ENCODE measurements around the gene HUS1B. TPM values are rescaled to one million over a fixed set of nuclear protein-coding genes. Genes with fewer than 3 reads are reported as not detected.

HUS1B gene
- total RNA-seq, 1 donor from 2014 or later: 0.70 TPM

DNA sequence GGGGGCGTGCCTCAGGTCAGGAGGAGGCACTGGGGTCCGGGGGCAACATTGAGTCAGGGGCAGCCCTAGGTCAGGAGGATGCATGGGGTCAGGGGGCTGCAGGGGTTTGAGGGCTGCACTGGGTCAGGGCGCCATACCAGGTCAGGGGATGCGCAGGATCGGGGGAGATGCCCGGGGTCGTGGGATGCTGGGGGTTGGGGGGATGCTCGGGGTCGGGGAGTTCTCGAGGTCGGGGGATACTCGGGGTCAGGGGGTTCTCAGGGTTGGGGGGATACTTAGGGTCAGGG, 36.8 kb upstream of the HUS1B start:
- Mint-ChIP-seq H3K4me3 (ENCODE audit: unreplicated experiment) (peak overlapping the region; percentile 98), H3K36me3 (ENCODE audit: low read depth) (no peaks in the 10 kb centered on the region), H3K27me3 (ENCODE audit: low read depth) (no peaks in the 10 kb centered on the region), H3K9me3 (ENCODE audit: low read depth) (no peaks in the 10 kb centered on the region), H3K4me1 (ENCODE audit: low read depth) (peaks cover 30% of the 10 kb centered on the region), H3K27ac (ENCODE audit: unreplicated experiment) (no peak overlapping the region)
- TF ChIP-seq, protein P1, sequence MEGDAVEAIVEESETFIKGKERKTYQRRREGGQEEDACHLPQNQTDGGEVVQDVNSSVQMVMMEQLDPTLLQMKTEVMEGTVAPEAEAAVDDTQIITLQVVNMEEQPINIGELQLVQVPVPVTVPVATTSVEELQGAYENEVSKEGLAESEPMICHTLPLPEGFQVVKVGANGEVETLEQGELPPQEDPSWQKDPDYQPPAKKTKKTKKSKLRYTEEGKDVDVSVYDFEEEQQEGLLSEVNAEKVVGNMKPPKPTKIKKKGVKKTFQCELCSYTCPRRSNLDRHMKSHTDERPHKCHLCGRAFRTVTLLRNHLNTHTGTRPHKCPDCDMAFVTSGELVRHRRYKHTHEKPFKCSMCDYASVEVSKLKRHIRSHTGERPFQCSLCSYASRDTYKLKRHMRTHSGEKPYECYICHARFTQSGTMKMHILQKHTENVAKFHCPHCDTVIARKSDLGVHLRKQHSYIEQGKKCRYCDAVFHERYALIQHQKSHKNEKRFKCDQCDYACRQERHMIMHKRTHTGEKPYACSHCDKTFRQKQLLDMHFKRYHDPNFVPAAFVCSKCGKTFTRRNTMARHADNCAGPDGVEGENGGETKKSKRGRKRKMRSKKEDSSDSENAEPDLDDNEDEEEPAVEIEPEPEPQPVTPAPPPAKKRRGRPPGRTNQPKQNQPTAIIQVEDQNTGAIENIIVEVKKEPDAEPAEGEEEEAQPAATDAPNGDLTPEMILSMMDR (IDR thresholded peaks at IDR 0.05): no peak
- no peak for DNase-seq (ENCODE audit: low spot score)

DNA sequence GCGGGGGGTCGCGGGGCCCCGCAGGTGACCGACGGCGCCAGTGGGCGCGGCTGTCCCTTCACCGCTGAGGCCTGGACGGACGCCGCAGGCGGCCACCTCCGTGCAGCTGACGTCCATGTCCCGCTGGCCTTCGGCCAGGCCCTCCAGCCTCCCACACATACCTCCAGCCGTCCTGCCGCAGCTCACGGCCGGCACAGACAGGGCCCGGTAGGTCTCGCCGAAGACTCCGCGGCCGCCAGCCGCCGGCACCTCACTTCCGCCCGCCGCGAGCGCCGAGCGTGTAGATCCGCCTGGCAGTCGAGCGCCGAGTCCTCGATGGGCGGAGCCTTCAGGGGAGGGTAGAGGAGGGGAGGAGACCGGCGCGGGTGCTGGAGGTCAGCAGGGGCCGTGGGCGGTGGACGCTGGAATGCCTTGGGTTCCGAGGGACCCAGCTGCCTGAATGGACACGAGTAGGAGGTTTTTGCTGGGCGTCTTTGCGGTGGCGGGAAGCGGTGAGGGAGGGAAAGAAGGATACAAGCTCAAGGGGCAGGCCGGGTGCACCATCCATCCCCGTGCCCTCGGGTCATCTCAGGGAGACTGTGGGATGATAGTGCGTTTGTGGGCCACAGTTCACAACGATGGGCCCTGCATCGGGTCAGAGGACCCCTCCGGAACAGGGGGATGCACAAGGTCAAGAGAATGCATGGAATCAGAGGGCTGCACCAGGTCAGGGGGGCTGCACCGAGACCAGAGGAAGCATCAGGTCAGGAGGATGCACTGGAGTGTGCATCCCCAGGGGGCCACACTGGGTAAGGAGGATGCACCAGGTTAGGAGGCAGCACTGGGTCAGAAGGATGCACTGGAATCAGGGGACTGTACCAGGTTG, 36.2 kb upstream of the HUS1B start, which contains the start of gene EXOC2:
Gene EXOC2 (minus strand): TSS at position 282 of the 865 bp plus-strand sequence. CDS start 55,321 bp downstream, outside the sequence.
- DNase-seq (ENCODE audit: low spot score): peak; percentile 97

DNA sequence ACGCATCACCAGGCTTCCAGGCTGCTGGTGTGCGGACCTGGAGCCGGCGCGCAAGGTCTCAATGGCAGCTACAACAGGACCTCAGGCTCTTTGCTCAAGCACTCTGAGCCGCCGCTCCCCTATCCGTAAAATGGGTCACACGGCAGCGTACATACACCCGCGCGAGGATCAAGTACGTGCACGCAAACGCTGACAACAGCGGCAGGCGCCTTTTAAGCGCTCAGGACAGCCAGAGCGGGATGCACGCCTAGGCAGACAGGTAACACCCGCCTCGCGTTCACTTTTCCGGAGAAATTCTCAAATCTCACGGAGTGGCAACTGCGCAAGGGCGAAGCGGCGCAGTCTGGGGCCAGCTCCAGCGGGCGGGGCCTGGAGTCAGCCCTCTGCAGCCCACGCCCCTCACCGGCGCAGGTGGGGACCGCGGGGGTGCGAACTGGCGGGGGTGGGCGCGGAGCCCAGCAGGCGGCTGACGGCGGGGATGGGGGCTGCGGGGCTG, 35.5 kb upstream of the HUS1B start:
- no peak for DNase-seq (ENCODE audit: low spot score)
- peaks cover 30% of the 10 kb centered on the region for H3K4me1 Mint-ChIP-seq (ENCODE audit: low read depth)
- TF ChIP-seq, protein P1 (IDR thresholded peaks at IDR 0.05): no peak
- peak overlapping the region; percentile 90 for H3K27ac Mint-ChIP-seq (ENCODE audit: unreplicated experiment)
- H3K27me3 Mint-ChIP-seq (ENCODE audit: low read depth): no peaks in the 10 kb centered on the region
- no peaks in the 10 kb centered on the region for H3K9me3 Mint-ChIP-seq (ENCODE audit: low read depth)
- no peaks in the 10 kb centered on the region for H3K36me3 Mint-ChIP-seq (ENCODE audit: low read depth)
- peak overlapping the region; percentile 98 for H3K4me3 Mint-ChIP-seq (ENCODE audit: unreplicated experiment)

More for the DNA sequence above, 36.2 kb upstream of the HUS1B start, which contains the start of gene EXOC2:
- H3K27me3 Mint-ChIP-seq (ENCODE audit: low read depth): no peaks in the 10 kb centered on the region
- peak within 1 kb of the TSS; percentile 90 for H3K27ac Mint-ChIP-seq (ENCODE audit: unreplicated experiment)
- peaks cover 30% of the 10 kb centered on the region for H3K4me1 Mint-ChIP-seq (ENCODE audit: low read depth)
- no peaks in the 10 kb centered on the region for H3K9me3 Mint-ChIP-seq (ENCODE audit: low read depth)
- H3K4me3 Mint-ChIP-seq (ENCODE audit: unreplicated experiment): peak within 1 kb of the TSS; percentile 98
- TF ChIP-seq, protein P1 (IDR thresholded peaks at IDR 0.05): no peak
- H3K36me3 Mint-ChIP-seq (ENCODE audit: low read depth): no peaks in the 10 kb centered on the region

DNA sequence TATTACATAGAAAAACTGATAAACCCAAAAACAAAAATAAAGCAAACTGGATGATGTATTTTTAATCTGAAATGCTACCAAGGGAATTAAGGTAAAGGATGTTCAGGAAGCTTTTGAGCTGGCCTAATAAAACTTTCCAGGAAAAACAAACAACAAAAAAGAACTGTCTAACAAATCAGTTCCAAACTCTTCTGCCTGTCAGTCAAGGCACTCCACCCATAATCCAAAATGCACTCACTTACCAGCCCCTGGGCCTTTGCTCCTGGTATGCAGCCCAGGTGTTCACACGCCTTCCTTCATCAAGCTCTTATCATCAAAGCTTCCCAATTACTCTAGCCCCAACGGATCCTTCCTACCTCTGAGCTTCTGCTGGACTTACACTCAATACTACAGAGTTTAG, 32.3 kb upstream of the HUS1B start:
- H3K27me3 Mint-ChIP-seq (ENCODE audit: low read depth): no peaks in the 10 kb centered on the region
- no peaks in the 10 kb centered on the region for H3K36me3 Mint-ChIP-seq (ENCODE audit: low read depth)
- no peak for DNase-seq (ENCODE audit: low spot score)
- H3K27ac Mint-ChIP-seq (ENCODE audit: unreplicated experiment): no peak overlapping the region
- no peaks in the 10 kb centered on the region for H3K9me3 Mint-ChIP-seq (ENCODE audit: low read depth)
- TF ChIP-seq, protein P1 (IDR thresholded peaks at IDR 0.05): no peak
- no peak overlapping the region for H3K4me3 Mint-ChIP-seq (ENCODE audit: unreplicated experiment)
- H3K4me1 Mint-ChIP-seq (ENCODE audit: low read depth): peaks cover 43% of the 10 kb centered on the region

DNA sequence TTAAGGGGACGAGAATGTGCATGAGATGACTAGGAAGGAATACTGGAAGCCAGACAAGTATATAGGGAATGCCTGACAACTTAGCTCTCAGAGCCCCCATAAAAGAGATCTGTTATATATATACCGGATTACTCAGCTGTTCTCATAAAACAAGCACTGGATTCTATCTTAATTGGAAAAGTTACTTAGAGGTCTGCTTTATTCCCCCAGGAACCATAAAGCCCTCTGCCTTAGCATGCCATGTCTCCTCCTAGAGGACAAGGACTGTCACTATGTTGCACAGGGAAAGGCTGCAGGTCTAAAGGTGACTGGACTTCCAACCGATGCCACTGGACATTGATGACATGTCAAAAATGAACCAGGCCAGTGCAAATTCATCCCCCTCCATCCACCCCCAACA, 29.6 kb upstream of the HUS1B start:
- Mint-ChIP-seq H3K4me1 (ENCODE audit: low read depth) (peaks cover 54% of the 10 kb centered on the region), H3K27me3 (ENCODE audit: low read depth) (no peaks in the 10 kb centered on the region), H3K4me3 (ENCODE audit: unreplicated experiment) (no peak overlapping the region), H3K9me3 (ENCODE audit: low read depth) (no peaks in the 10 kb centered on the region), H3K27ac (ENCODE audit: unreplicated experiment) (peak overlapping the region; percentile 18), H3K36me3 (ENCODE audit: low read depth) (no peaks in the 10 kb centered on the region)
- no peak for DNase-seq (ENCODE audit: low spot score)
- TF ChIP-seq, protein P1 (IDR thresholded peaks at IDR 0.05): peak; percentile 73

All from chondrocyte (in vitro differentiated cells).